Activated gamma-delta T cell (primary cell): ENCODE data around the gene CCDC82.

Source experiments
- DNase-seq: peaks from one replicate; lab custom pipeline; 2025; lab: John Stamatoyannopoulos, UW

The CCDC82 gene

DNA sequence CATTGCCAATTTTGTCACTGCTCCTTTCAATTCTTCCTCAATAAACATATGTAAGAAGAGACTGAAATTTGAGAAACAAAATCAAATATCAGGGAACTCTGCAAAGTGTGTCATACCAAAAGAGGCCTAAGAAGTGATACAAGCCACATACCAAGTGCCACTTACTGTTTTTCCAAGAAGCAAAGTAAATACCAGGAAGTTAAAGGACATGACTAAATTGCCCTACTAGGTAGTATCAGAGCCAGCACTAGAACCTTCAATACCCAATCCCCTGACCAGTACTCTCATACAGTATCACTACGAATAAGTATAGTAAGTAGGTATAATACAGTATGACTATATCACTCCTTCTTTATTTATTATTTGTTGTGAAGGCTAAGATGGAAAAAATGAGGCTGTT, 60.3 kb downstream of the CCDC82 start:
- DNase-seq: no peak

DNA sequence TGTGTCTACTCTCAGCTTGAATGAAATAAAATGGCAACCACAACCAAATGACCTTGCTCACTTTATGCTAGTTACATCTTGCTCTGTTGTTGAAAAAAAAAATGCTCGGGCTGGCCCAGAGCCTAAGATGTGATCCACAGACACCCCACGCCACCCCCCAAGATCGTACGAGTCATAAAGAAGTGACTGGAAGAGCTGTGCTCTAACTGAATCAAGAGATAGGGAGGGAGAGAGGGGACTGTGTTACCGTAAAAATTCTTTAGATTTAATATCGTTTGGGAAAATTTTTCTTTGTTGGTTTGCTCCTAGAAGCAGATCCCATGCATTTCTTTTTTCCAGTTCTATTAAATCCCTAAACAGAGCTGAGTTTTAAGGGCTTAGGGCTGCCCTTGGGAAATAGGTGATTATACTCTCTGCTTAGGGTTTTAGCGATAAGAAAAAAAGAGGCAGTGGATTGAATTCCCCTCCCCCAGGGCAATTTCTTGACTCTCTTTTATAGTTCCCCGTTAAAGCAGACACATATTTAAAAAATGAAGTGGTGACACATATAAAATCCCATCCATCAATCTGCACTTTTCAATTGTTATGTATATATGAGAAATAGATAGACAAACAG, 61.2 kb downstream of the CCDC82 start:
- DNase-seq: no peak

- DNase-seq: no peak
Measured at GRCh38 chr11:96326959-96327358, 62.8 kb downstream of the CCDC82 start.

GRCh38 chr11:96324912-96325311, 64.8 kb downstream of the CCDC82 start:
- DNase-seq: no peak

DNA sequence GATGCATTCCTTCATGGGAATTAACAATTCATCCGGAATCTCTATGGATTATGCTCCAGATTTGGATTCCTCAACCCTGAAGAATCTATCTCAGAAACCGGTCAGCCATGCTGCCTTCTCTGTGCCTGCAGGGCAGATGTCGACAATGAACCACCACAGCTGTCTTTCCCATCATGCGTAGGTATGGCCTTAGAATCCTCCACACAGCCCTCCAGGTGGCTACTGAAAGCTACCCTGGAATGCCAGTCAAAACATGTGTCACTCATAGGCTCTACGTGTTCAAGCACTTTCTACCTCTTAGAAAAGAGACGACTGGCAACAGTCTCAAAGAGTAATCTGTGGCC, 66.1 kb downstream of the CCDC82 start:
- no peak for DNase-seq

DNA sequence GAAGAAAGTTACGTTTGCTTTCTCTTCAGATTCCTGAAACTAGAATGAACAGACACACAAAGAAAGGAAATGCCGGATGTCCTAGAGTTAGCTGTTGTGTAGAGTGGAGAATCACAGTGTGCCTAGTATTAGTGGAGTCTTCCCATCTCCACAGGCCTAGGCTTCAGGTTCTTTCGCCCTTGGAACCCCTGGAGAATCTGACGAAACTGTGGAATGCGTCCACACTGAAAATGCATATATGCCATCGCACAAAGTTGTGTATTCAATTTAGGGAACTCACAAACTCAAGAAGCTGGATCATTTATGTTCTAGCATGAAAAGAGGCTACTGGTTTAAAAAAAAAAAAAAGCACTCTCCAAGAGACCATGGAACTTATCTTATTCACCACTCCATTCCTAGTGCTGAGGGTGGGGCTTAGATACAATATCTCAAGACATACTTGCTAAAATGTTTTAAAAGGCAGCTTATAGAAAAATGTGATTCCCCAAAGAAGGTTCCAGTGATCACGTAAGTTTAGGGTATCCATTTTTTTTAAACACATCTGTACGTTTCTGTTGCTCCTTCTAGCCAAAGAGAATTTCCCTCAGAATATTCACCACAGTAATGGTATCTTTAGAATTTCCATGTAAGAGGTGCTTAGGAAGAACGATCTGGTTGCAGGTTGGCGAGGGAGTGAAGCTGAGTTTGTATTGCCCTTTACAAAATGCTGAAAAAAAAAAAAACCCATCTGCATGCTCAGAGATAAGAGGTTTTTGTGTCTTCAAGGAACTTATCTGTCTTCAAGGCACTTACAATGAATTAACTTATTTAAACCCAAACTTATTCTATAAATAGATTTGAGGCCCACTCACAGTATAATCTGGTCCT, 66.7 kb downstream of the CCDC82 start:
- no peak for DNase-seq

GRCh38 chr11:96321091-96321490, 68.6 kb downstream of the CCDC82 start:
- no peak for DNase-seq

DNA sequence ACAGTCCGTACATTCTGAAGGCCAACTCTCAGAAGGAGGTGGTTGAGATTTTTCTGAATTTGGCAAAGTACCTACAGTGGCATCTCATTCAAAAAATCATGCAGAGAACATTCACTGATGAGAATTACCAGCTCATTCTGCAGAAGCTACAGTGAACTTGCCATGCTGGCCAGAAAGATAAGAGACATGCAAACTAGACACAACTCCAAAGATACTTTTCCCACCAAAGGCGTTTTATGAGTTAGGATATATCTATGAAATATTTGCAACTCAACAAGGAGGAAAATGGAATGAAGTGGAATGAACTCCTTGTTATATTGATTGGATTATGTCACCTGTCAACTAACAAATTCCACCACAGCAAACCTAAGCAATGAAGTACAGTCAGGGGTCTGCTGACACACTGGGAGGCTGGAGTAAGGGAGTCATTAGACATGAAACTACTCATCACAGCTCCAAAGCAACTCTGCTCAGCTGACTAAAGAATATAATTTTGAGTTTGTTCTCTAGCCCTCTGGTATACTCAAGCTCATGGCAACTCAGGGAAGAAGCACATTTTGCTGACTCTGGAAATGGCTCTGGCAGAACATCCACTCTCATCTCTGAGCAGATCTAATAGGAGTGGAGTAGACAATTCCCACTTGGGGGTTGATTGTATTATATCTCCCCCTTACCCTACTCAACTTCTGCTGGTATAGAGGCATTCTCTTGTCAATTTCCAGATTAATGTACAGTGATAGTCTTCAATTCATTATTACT, 69.6 kb downstream of the CCDC82 start:
- DNase-seq: no peak

GRCh38 chr11:96318850-96319249, 70.9 kb downstream of the CCDC82 start:
- no peak for DNase-seq

GRCh38 chr11:96318399-96318798, 71.3 kb downstream of the CCDC82 start:
- no peak for DNase-seq

- no peak for DNase-seq
Measured at GRCh38 chr11:96317985-96318384, 71.7 kb downstream of the CCDC82 start.

GRCh38 chr11:96317571-96317970, 72.1 kb downstream of the CCDC82 start:
- DNase-seq: no peak

- no peak for DNase-seq
Measured at GRCh38 chr11:96316869-96317268, 72.8 kb downstream of the CCDC82 start.

DNA sequence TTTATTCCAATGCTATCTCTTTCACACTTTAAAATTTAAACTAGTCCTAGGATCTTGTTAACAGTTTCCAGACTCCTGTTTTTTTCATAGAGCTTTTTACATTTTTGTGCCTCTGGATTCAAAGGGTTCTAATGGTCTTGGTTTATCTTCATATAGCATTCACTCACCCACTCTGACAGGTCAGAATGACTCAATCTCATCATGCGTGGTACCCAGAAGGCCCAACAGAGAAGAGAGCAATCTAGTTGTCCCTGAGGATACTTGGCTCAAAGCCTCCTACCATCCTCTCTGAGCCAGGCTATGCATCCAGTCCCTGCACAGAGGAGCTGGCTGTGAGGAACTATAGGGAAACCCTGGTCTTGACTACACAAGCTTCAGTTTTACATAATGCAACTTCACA, 74.2 kb downstream of the CCDC82 start:
- no peak for DNase-seq

- no peak for DNase-seq
Measured at GRCh38 chr11:96314326-96315020, 75.2 kb downstream of the CCDC82 start.

DNA sequence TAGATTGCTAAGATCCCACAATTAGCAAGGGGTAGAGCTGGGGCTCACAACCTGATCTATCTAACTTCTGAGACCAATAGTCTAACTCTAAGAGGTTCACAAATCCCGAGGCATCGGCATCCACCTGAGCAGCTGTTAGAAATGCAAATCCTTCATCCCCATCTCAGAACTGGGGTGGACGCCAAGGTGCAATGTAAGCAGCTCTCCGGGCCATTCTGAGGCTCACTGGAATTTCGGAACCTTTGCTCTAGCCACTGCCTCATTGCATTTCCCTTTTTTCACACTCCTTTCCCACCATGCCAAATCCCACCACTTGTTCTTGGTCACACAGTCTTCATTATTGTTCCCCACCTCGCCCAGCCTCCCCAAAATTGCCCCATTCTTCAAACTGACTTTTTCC, 76.5 kb downstream of the CCDC82 start:
- DNase-seq: no peak

GRCh38 chr11:96311120-96311568, 78.6 kb downstream of the CCDC82 start:
- no peak for DNase-seq

DNA sequence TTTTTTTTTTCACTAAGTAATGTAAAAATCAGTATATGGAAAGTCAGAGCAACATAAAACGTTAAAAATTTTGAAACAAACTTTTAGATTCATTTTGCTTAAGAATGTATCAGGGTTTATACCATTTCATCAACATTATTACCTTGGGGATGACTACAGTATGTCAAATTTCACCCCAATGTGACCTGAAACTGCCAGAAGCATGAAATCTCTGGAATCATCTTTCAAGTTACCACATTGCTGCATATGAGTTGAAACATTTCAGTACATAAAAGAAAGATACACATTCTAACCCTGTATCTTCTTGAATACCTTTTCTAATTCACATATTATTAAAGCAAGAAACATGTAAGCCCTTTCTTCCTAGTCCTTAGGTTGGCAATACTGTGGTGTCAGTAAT, 79.5 kb downstream of the CCDC82 start:
- DNase-seq: no peak

DNA sequence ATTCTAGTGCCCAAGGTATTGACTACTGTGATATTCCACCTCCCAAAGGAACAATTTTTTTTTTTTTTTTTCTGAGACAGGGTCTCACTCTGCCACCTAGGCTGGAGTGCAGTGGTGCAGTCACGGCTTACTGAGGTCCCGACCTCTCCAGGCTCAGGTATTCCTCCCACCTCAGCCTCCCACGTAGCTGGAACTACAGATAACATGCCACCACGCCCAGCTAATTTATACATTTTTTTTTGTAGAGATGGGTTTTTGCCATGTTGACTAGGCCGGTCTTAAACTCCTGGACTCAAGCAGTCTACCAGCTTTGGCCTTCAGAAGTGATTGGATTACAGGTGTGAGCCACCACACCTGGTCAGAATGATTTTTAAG, 80.1 kb downstream of the CCDC82 start:
- no peak for DNase-seq

- no peak for DNase-seq
Measured at GRCh38 chr11:96309016-96309642, 80.6 kb downstream of the CCDC82 start.

GRCh38 chr11:96307776-96308140, 82.0 kb downstream of the CCDC82 start:
- no peak for DNase-seq
